GM20000 (cell line): ENCODE measurements around the gene CLEC4M.
"Not testable (repeated sequence)": the region's sequence is repeated elsewhere in the genome, so short reads cannot be mapped to it uniquely, and the experiment has no call there.

Experiments used
- DNase-seq: peaks from one replicate; pipeline ENCODE4 v3.0.0; 2012; ENCODE audit warnings: low spot score
- CTCF ChIP-seq: IDR thresholded peaks from 2 replicates; pipeline ENCODE4 v1.5.1; 2012; ENCODE audit warnings: mild to moderate bottlenecking, control low read depth; ENCODE audit errors: extremely low read depth, missing control alignments

Gene CLEC4M

DNA sequence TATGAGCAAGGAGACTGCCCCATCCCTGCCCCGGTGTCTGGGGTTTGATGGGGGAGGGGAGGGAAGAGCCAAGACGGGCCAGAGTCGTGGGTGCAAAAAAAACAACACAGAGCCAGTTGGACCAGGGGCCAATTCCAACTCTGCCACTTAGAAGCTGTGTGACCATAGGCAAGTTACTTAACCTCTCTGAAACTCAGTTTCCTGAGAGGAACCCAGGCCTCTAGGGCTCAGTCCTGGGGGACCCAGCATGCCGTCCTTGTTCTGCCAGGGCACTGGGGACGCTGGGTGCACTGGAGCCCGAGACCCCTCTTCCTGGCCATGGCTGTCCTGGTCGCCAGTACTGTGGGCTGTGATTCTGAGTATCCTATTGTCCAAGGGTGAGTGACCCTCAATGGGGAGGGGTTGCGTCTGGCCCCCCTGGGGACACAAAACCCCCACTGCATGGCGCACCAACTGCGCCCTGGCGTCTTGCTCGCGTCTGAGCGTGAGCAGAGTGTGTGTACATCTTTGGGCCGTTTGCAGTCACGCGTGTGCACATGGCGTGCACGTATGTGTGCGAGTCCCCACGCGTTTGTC lies 24.6 kb downstream of the CLEC4M start:
- DNase-seq = no peak
- TF ChIP-seq CTCF = no peak

GRCh38 chr19:7788178-7788932 lies 25.3 kb downstream of the CLEC4M start:
- no peak for DNase-seq
- no peak for TF ChIP-seq CTCF

- no peak for TF ChIP-seq CTCF
- no peak for DNase-seq
Observed at GRCh38 chr19:7788933-7789323, 25.9 kb downstream of the CLEC4M start.

DNA sequence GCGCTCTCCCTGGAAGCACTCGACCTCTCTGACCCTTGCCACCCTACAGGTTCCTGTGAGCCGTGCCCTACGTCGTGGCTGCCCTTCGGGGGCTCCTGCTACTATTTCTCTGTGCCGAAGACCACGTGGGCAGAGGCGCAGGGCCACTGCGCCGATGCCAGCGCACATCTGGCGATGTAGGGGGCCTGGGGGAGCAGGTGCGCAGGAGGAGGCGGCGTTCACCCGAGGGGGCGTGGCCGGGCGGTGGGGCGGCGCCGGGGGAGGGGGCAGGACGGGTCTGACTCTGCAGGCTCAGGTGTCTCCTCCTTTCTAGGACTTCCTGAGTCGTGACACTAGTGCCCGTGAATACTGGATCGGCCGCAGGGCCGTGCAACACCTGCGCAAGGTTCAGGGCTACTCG lies 26.4 kb downstream of the CLEC4M start:
- DNase-seq = peak; percentile 33
- no peak for TF ChIP-seq CTCF

DNA sequence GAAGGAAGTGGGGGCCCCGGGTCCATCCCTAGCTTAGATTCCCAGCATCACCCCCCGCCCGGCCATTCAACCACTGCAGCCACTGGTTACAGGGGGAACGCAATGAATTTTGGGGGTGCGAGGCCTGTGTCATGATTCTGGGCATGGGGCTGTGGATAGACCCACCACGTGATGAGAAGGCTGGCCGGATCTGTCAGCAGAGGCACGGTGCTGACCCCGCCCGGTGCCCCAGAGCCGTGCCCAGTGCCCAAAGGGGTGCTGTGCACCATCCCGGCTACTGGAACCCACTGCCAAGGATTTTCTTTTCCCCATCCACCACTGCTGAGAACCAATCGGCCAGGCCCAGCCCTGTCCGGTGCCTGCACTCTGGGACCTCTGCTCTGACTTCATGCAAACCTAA lies 27.4 kb downstream of the CLEC4M start:
- no peak for DNase-seq
- TF ChIP-seq CTCF = no peak

- TF ChIP-seq CTCF = no peak
- no peak for DNase-seq
Observed at GRCh38 chr19:7792281-7792680, 29.2 kb downstream of the CLEC4M start.

GRCh38 chr19:7792701-7793100 lies 29.7 kb downstream of the CLEC4M start:
- not testable (repeated sequence) for DNase-seq

DNA sequence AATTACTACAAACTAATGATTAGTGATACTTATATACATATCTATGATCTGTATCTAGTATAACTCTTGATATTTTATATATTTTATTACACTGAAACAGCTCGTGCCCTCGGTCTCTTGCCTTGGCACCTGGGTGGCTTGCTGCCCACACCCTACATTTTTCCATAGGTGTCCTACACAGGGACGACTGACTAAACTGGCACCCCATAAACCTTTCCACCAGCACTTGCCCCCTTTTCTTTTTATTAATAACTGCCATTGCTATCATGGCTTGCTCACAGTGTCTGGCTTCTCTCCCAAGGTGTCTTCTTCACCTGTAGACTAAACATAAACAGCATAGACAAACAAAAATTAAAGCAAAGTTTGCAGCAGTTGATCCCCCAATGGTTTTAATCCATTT lies 30.4 kb downstream of the CLEC4M start:
- no peak for TF ChIP-seq CTCF
- DNase-seq = no peak
